Lower leg skin (tissue), 4 donors: ENCODE results near the gene KRTAP19-6. TPM values are rescaled to one million over a fixed set of nuclear protein-coding genes. Genes with fewer than 3 reads are reported as not detected.

Source experiments
- DNase-seq, 2 donors: peaks; one replicate each; pipeline ENCODE4 v3.0.0-alpha.2; 2019; ENCODE audit warnings: low spot score in 2 of 2
- H3K4me3 ChIP-seq: fragments of 200-600 bp; sonication (generic); 2 replicates; pipeline ENCODE4 v1.5.1; 2017; ENCODE audit warnings: mild to moderate bottlenecking, low read depth; ENCODE audit not compliant: poor library complexity, severe bottlenecking
- POLR2A ChIP-seq, 2 donors: fragments of 450-650 bp; IDR thresholded peaks; one replicate each; pipeline ENCODE4 v1.6.1; 2016 to 2017; ENCODE audit warnings: antibody characterized with exemption in 2 of 2, mild to moderate bottlenecking in 1 of 2, moderate library complexity in 1 of 2
- WGBS, 2 donors: methylation state at CpG; one replicate each; pipeline ENCODE4 v1.1.5; 2018; 5-methylcytosine and 5-hydroxymethylcytosine counted together
- intact Hi-C: fragments of 100-400 bp; cut with DNase I; formaldehyde crosslinking; loops from one replicate; pipeline ENCODE4 v1.15.0; 2023; ENCODE audit warnings: low total_unique reads
- total RNA-seq, 4 donors: library from RNA; depleted of rRNA; stranded (reverse); fragments of >200 nt; gene quantifications; one replicate each; pipeline ENCODE4 v1.1.0, GENCODE V29; 2016
- TF ChIP-seq, protein P1 (sequence below), 3 donors: fragments of 450-650 bp; IDR thresholded peaks; one replicate each; pipeline ENCODE4 v1.5.1; 2016; ENCODE audit warnings: antibody characterized with exemption in 3 of 3, mild to moderate bottlenecking in 3 of 3, moderate library complexity in 2 of 3

KRTAP19-6 gene, protein sequence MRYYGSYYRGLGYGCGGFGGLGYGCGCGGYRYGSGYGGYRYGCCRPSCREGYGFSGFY
- total RNA-seq, result not detected

DNA sequence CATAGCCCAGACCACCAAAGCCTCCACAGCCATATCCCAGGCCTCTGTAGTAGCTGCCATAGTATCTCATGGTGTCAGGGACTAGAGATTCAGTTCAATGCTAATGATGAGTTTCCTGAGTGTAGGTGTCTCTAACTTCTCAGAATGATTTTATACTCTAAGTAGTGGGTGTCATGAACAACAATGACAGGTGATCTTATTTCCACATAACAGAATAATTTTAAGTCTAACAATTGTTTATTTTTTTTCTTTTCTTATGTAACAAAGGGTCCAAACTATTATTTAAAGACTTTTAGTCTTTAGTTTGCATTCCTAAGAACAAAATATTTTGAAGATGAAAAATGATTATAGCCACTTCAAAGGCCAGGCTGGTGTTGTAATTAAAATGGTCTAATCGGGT lies at the start of gene KRTAP19-6:
Gene KRTAP19-6 (minus strand): TSS at position 101 of the 400 bp plus-strand sequence. CDS start 31 bp downstream, at position 70.
- no peak within 1 kb of the TSS for H3K4me3 ChIP-seq
- TF ChIP-seq, protein P1, sequence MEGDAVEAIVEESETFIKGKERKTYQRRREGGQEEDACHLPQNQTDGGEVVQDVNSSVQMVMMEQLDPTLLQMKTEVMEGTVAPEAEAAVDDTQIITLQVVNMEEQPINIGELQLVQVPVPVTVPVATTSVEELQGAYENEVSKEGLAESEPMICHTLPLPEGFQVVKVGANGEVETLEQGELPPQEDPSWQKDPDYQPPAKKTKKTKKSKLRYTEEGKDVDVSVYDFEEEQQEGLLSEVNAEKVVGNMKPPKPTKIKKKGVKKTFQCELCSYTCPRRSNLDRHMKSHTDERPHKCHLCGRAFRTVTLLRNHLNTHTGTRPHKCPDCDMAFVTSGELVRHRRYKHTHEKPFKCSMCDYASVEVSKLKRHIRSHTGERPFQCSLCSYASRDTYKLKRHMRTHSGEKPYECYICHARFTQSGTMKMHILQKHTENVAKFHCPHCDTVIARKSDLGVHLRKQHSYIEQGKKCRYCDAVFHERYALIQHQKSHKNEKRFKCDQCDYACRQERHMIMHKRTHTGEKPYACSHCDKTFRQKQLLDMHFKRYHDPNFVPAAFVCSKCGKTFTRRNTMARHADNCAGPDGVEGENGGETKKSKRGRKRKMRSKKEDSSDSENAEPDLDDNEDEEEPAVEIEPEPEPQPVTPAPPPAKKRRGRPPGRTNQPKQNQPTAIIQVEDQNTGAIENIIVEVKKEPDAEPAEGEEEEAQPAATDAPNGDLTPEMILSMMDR (IDR thresholded peaks at IDR 0.05), result no peak
- no peak for TF ChIP-seq POLR2A (IDR thresholded peaks at IDR 0.05)
- WGBS, 2 donors, result 68 to 81% methylated on average over 1 of the region's 1 CpG
- no peak for DNase-seq
- intact Hi-C loops, result no loop called here

DNA sequence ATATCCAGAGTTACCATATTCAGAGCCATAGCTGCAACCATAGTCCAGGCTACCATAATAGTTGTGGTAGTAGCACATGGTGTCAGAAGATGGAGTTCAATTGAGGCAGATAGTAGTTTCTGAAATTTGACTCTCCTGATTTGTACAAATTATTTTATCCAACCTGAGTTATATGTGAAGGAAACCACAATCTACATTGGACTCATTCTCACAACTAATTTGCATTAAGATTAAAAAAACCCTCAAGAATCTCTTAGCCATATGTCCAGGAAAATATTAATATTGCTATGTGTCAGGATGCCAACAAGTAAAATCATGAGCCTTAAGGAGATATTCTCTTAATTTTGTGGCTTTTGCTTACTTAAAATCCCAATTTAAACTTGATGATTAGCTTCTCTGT lies 48.6 kb upstream of the KRTAP19-6 start, which contains the start of gene KRTAP22-2:
Gene KRTAP22-2 (minus strand): TSS at position 101 of the 400 bp plus-strand sequence.
- intact Hi-C loops, result no loop called here
- no peak for TF ChIP-seq POLR2A (IDR thresholded peaks at IDR 0.05)
- TF ChIP-seq, protein P1 (IDR thresholded peaks at IDR 0.05), result no peak
- no peak for DNase-seq
- no peak within 1 kb of the TSS for H3K4me3 ChIP-seq

DNA sequence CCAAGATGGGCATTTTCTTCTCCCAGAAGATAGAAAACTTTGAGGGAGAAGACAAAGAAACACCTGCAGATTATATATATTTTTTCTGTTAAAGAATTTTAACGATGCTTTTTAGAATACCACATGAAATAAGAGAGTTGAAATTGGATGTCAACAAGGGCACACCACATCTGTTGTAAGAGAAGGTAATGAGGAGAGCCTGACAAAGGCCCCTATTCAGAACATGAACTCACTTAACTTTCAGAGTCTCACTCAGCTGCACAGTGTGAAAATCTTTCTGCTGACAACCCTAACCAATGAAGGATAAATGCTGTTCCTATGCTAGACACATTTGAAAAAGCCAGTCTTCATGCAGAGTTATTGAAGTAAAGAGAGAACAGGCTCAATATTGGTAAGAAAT lies 41.2 kb upstream of the KRTAP19-6 start:
- no peak for DNase-seq
- no peak overlapping the region for H3K4me3 ChIP-seq
- TF ChIP-seq POLR2A (IDR thresholded peaks at IDR 0.05), result no peak
- TF ChIP-seq, protein P1 (IDR thresholded peaks at IDR 0.05), result no peak
- intact Hi-C loops, result no loop called here
- WGBS, 2 donors, result 60 to 73% methylated on average over 1 of the region's 1 CpG

DNA sequence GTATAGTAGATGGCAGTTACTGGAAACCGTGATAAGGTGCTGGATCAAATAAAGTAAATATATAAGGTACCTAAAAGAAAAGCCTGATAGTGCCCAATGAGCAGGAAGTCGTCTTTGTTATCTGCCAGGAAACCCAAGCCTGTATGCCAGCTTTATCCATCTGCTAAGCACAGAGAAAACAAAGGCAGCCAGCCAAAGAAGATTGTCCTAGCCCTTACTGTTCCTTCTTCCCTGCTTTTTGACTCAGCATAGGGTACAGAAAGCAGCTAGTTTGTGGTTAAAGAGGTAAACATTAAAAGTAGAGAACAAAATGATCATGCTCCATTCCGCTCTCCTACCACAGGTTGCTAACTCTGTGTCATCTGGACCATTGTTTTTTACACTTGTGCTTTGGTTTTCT lies 38.5 kb upstream of the KRTAP19-6 start:
- no peak for TF ChIP-seq POLR2A (IDR thresholded peaks at IDR 0.05)
- TF ChIP-seq, protein P1 (IDR thresholded peaks at IDR 0.05), result no peak
- intact Hi-C loops, result no loop called here
- 71 to 73% methylated on average over 3 of the region's 3 CpGs for WGBS, 2 donors
- no peak overlapping the region for H3K4me3 ChIP-seq
- DNase-seq, result no peak

DNA sequence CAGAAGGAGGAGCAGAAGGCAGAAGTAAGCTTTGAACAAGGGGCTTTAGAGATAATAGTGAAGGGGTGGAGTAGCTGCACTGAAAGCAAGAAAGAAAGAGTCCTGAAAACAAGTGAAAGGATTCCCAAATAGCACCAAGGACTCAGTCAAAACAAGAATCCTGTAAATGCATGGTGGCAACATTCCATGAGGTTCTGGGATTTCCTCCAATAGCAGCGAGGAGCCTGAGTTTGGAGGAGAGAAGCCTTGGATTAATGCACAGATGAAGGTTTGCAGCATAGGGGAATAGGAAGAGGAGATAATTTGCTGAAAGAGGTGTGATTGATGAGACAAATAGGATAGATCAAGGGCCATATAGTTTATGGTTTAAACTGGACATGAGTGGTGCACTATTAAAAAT lies 37.7 kb upstream of the KRTAP19-6 start:
- WGBS, 2 donors, result 36 to 38% methylated on average over 1 of the region's 1 CpG
- H3K4me3 ChIP-seq, result no peak overlapping the region
- intact Hi-C loops, result no loop called here
- no peak for DNase-seq
- TF ChIP-seq, protein P1 (IDR thresholded peaks at IDR 0.05), result no peak
- TF ChIP-seq POLR2A (IDR thresholded peaks at IDR 0.05), result no peak

DNA sequence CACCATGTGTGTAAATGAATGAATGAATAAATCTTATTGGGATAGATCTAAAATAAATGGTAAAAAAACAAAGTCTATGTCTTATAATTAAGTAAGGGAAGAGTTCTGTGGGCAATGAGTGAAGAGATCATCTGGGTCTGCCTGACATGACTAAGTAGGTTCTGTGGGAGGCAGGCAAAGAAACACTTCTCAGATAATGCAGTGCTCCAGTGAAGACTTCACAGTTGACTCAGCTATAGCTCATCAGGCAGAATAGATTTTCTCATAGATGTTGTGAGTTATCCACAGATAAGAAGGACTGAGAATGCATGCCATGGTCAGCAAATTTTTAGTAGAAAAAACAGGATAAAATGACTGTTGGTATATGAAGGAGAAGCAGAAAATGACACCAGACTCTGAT lies 36.1 kb upstream of the KRTAP19-6 start:
- no peak overlapping the region for H3K4me3 ChIP-seq
- TF ChIP-seq, protein P1 (IDR thresholded peaks at IDR 0.05), result no peak
- no peak for TF ChIP-seq POLR2A (IDR thresholded peaks at IDR 0.05)
- no peak for DNase-seq
- intact Hi-C loops, result no loop called here
